Hematopoietic multipotent progenitor cell treated with erythropoietin and hydrocortisone succinate and interleukin-3 and kit ligand, for 17 days (in vitro differentiated cells): ENCODE measurements around the gene INTS6L.
"Not testable (repeated sequence)": the region's sequence is repeated elsewhere in the genome, so short reads cannot be mapped to it uniquely, and the experiment has no call there.

Experiments
- DNase-seq: peaks from one replicate; pipeline ENCODE4 v3.0.0-alpha.2; 2015; ENCODE audit warnings: low spot score

INTS6L gene

GRCh38 chrX:135522878-135523693, 2.6 kb downstream of the INTS6L start:
- DNase-seq: peak; percentile 48

- no peak for DNase-seq
These were observed 7.8 kb downstream of the INTS6L start for GRCh38 chrX:135528254-135528653.

- no peak for DNase-seq
These were observed 8.3 kb downstream of the INTS6L start for GRCh38 chrX:135528756-135529155.

- DNase-seq: no peak
These were observed 9.6 kb downstream of the INTS6L start for GRCh38 chrX:135530097-135530496.

GRCh38 chrX:135531813-135532212, 11.4 kb downstream of the INTS6L start:
- DNase-seq: no peak

GRCh38 chrX:135535077-135535940, 14.8 kb downstream of the INTS6L start:
- no peak for DNase-seq

GRCh38 chrX:135536877-135537276, 16.4 kb downstream of the INTS6L start:
- DNase-seq: no peak

- DNase-seq: no peak
These were observed 20.9 kb downstream of the INTS6L start for GRCh38 chrX:135541351-135541750.

GRCh38 chrX:135543172-135543571, 22.7 kb downstream of the INTS6L start:
- DNase-seq: no peak

- DNase-seq: peak; percentile 67
These were observed 23.5 kb downstream of the INTS6L start for GRCh38 chrX:135543924-135544323.

GRCh38 chrX:135544338-135544948, 24.0 kb downstream of the INTS6L start:
- no peak for DNase-seq

- DNase-seq: no peak
These were observed 27.3 kb downstream of the INTS6L start for GRCh38 chrX:135547767-135548166.

GRCh38 chrX:135549519-135549918, 29.1 kb downstream of the INTS6L start:
- no peak for DNase-seq

- DNase-seq: no peak
These were observed 35.6 kb downstream of the INTS6L start for GRCh38 chrX:135556055-135556454.

GRCh38 chrX:135557344-135557743, 36.9 kb downstream of the INTS6L start:
- DNase-seq: no peak

- peak; percentile 8 for DNase-seq
These were observed 52.0 kb downstream of the INTS6L start for GRCh38 chrX:135572436-135572835.

GRCh38 chrX:135581496-135581895, 61.0 kb downstream of the INTS6L start:
- DNase-seq: no peak

- DNase-seq: no peak
These were observed 64.7 kb downstream of the INTS6L start for GRCh38 chrX:135585153-135585552.

- DNase-seq: no peak
These were observed 71.4 kb downstream of the INTS6L start for GRCh38 chrX:135591871-135592270.

GRCh38 chrX:135594049-135594448, 73.6 kb downstream of the INTS6L start:
- not testable (repeated sequence) for DNase-seq

- DNase-seq: not testable (repeated sequence)
These were observed 74.0 kb downstream of the INTS6L start for GRCh38 chrX:135594453-135594852.

GRCh38 chrX:135595543-135595942, 75.1 kb downstream of the INTS6L start:
- no peak for DNase-seq

- DNase-seq: peak; percentile 57
These were observed 76.0 kb downstream of the INTS6L start for GRCh38 chrX:135596495-135596894.
